ENCODE measurements around the gene MARK1.

DNA sequence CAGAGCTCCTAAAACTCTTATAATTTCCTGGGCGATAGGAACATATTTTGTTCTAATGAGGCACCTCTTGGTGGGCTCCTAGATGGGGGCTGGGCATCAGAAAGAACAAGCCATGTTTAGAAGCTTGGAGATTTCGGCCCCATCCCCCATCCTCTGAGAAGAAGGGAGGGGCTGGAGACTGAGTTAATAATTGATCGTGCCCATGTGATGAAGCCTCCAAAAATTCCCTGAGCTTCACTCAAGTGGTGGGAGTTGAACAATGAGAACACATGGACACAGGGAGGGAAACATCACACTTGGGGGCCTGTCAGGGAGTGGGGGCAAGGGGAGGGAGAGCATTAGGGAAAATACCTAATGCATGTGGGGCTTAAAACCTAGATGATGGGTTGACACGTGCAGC is 180.3 kb downstream of the MARK1 start:
- TF ChIP-seq, protein P1, sequence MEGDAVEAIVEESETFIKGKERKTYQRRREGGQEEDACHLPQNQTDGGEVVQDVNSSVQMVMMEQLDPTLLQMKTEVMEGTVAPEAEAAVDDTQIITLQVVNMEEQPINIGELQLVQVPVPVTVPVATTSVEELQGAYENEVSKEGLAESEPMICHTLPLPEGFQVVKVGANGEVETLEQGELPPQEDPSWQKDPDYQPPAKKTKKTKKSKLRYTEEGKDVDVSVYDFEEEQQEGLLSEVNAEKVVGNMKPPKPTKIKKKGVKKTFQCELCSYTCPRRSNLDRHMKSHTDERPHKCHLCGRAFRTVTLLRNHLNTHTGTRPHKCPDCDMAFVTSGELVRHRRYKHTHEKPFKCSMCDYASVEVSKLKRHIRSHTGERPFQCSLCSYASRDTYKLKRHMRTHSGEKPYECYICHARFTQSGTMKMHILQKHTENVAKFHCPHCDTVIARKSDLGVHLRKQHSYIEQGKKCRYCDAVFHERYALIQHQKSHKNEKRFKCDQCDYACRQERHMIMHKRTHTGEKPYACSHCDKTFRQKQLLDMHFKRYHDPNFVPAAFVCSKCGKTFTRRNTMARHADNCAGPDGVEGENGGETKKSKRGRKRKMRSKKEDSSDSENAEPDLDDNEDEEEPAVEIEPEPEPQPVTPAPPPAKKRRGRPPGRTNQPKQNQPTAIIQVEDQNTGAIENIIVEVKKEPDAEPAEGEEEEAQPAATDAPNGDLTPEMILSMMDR (IDR thresholded peaks at IDR 0.05): no peak
- TF ChIP-seq EZH2 (IDR thresholded peaks at IDR 0.05; ENCODE audit: borderline replicate concordance, insufficient read depth, low read depth, low read length, poor library complexity, severe bottlenecking): no peak

All from B cell (primary cell).